NCI-H69 (cell line): ENCODE data around the gene PDGFRA.
"Not testable (repeated sequence)": the region's sequence is repeated elsewhere in the genome, so short reads cannot be mapped to it uniquely, and the experiment has no call there.

Experiments
- DNase-seq: peaks from one replicate; lab custom pipeline; 2025; lab: John Stamatoyannopoulos, UW

PDGFRA gene

DNA sequence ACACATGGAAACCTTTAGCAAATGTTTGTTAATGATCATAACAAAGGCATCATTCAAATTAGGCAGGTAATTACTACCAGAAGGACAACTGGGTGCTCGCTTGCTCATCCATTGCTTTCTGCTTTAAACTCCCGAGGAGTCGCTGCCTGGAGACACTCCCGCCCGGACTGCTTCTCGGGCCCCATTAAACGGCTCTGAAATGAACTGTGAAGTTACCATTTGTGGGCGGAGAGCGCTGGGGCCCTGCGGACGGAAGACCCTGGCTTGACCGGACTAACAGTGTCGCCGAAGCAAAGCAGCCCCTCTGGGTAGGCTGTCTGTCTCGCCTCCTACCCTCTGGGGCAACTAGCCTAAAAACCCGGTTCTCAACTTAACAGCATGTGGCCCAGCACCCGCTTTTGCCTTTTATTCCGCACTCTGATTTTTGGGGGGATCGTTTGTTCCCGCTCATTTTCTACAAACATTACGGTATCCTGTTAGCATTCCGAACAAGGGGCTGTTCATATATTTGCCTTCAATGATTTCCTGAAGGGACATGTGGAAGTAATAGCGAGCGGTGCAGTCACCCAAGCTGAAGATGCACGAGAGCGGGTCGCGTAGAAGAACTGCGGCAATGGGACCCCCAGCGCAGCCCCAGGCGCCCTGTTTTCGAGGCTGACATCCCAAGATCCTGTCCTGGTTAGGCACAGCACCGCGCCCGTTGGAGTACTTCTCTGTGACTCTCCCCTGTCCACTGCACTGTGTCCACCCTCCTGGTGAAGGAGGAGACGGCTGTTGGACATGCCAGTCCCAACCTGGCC is 1.6 kb upstream of the PDGFRA start:
- DNase-seq = peak; percentile 51

DNA sequence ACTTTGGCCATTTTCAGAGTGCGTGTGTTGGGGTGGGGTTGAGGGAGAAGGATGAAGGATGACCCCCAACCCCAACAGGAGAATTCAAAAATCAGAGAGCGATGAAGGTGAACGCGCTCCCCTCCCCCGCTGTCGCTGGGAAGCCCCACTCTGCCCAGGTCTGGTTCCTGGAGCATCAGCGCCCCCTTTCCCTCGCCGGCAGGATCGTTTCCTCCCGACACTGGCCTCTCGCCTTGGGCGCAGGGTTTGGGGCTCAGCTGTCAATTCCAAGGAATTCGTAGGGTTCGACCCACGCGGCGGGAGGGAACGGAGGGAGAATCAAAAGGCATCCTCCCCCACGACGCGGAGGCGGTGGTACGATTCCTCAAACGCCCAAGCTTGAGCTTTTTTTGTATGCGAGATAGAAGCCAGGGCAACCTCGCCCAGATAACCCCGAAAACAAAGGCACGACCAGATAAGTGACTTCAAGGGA is 1.0 kb upstream of the PDGFRA start:
- peak; percentile 61 for DNase-seq

- DNase-seq = no peak
These were observed 547 bp upstream of the PDGFRA start for GRCh38 chr4:54228546-54228945.

- peak; percentile 22 for DNase-seq
These were observed 764 bp downstream of the PDGFRA start for GRCh38 chr4:54229631-54230483.

- DNase-seq = peak; percentile 60
These were observed 1.7 kb downstream of the PDGFRA start for GRCh38 chr4:54230484-54231418.

GRCh38 chr4:54231419-54231767 is 2.3 kb downstream of the PDGFRA start:
- no peak for DNase-seq

- peak; percentile 9 for DNase-seq
These were observed 2.9 kb downstream of the PDGFRA start for GRCh38 chr4:54231768-54232688.

DNA sequence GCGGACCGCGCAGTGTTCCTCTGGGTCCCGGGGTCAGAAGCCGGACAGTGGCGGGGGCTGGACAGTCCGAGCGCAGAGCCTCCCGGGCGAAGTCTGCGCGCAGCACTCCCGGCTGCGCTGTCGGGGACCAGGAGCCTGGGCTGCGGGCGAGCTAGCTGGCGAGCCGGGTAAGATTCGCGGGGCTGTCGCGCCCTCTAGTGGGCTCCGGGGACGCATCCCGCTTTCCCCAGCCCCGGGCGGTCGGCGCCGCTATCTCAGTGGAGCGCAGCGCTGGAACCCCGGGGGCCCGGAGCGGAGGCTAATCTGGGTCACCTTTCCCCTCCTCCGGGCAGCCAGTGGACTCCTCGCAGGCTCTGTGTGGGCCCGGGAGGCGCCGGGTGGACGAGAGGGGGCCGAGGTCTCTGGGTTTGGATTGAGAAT is 4.2 kb downstream of the PDGFRA start:
- DNase-seq = peak; percentile 82

DNA sequence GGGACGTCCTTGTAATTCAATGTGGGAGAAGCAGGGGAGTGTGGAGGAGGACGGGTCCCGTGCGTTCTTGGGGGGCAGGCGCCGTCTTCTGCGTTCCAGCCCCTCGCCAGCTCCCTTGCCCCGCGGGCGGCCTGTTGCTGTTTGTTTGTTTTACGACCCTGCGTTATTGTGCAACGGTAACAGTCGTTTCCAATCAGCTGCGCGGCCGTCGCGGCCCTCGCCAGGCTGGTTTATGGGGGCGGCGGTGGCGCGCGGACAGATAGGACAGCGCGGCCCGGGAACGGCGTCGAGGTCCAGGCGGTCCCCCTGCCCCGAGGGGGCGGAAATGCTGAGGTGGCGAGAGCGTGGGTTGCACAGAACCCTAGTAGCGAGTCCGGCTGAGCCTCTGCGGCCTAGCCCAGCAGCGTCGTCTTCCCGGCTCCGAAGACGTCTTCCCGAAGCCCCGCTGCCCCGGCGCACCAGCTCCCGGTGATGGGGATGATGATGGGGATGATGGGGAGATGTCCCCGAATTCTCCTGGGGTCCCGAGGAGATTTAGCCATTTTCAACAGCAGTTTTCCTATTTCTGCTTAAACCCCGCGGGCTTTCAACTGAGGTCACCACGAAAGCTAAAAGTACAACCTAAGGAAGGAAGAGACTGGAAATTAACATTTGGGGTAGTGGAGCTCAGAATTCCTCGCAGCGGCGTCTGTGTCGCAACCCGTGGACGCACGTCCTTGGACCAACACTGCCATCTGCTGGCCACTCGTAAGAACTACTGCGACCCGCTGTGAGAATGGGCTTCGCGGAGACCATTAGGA is 4.8 kb downstream of the PDGFRA start:
- peak; percentile 67 for DNase-seq

DNA sequence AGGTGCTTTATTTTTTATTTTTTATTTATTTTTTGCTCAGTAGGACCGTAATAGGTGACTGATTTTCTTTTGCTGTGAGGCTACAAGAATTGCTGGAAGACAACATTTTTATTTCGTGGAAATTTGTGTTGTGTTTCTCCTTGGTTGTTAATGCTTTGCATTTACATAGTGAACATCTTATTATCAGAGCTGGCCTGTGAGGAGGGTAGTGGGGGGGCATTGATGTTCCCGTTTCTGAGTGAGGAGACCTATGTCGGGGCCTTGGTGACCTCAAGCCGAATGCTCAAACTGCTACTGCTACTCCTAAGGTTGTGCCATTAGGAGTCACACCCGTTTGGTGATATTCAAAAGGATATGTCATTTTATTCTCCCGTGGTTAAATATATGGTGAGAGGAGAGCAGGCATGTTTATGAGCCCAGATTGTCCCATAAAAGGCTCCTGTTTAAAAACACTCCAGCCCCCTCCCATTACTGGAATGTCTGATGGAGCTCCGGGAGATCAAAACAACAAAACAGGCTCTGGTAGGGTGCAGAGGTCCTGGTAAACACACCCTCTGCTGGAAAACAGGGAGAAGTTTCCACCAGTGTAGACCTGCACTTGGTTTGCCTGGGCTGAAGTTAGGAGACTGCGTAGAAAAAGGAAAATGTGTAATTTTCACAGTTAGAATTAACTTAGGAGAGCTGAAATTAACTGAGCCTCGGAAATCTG is 5.6 kb downstream of the PDGFRA start:
- no peak for DNase-seq

DNA sequence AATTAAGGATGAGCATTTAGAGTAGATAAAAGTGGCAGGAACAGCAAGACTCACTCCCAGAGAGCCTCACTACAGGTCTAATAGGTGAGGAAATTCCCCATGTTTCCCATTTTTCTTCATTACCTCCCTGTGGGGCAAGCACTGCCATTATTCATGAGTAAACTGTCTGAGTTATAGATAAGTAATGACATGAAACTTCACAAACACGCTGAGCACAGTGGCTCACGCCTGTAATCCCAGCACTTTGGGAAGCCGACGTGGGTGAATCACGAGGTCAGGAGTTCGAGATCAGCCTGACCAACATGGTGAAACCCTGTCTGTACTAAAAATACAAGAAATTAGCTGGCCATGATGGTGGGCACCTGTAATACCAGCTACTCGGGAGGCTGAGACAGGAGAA is 7.2 kb downstream of the PDGFRA start:
- not testable (repeated sequence) for DNase-seq

DNA sequence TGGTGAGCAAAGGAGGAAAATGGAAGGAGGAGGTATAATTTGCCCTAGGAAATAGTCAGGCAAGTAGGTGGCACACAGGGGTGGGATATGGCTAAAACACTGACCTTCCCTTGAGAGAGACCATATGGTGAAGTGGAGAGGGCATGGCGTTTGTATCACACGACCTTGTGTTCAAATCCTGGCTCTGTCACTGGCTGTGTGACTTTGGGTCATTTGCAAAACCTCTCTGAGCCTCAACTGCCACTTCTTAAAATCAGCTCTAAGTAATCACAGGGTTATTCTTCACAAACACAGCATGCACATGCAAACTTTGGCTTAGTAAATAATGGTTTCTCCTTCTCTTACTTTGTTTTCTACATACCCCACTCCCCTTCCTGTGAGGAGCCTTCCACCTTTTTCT is 8.7 kb downstream of the PDGFRA start:
- no peak for DNase-seq

GRCh38 chr4:54238389-54238788 is 9.3 kb downstream of the PDGFRA start:
- no peak for DNase-seq

DNA sequence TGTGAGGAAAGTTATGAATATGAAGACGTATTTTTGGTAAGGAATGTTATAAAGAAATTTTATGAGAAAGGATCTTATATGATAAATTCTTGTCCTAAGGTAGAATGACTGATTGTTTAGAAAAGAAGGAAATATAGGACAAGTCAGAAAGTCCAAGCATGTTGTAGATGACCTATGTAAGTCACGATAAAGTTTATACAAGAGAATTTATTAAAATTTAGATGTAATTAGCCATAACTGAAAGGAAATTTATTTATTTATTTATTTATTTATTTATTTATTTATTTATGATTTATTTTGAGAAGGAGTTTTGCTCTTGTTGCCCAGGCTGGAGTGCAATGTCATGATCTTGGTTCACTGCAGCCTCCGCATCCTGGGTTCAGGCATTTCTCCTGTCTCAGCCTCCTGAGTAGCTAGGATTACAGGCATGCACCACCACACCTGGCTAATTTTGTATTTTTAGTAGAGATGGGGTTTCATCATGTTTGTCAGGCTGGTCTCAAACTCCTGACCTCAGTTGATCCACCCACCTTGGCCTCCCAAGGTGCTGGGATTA is 12.3 kb downstream of the PDGFRA start:
- DNase-seq = not testable (repeated sequence)

GRCh38 chr4:54243541-54243940 is 14.4 kb downstream of the PDGFRA start:
- not testable (repeated sequence) for DNase-seq

- not testable (repeated sequence) for DNase-seq
These were observed 23.2 kb downstream of the PDGFRA start for GRCh38 chr4:54252312-54252711.

- DNase-seq = no peak
These were observed 25.2 kb downstream of the PDGFRA start for GRCh38 chr4:54254116-54254914.

DNA sequence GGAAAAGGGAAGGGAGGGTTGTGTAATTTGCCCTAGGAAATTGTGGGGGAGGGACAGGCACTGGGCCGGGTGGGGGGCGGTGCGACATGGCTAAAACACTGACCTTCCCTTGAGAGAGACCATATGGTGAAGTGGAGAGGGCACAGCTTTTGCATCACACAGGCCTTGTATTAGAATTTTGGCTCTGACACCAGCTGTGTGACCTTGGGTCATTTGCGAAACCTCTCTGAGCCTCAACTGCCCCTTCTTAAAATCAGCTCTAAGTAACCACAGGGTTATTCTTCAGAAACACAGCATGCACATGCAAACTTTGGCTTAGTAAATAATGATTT is 25.8 kb downstream of the PDGFRA start:
- no peak for DNase-seq
